Measurements from ENCODE around the gene ARF4. TPM values are rescaled to one million over a fixed set of nuclear protein-coding genes. Genes with fewer than 3 reads are reported as not detected.

The ARF4 gene
- total and polyA plus RNA-seq, 12 donors, result 67.2 to 443 (median 163) TPM

GRCh38 chr3:57572096-57572495, 25.0 kb downstream of the ARF4 start:
- TF ChIP-seq CTCF (IDR thresholded peaks at IDR 0.05) (no peak), POLR2A (IDR thresholded peaks at IDR 0.05) (no peak)
- H3K4me1 ChIP-seq (replicated peaks in 1 of 2), result peaks cover 4 to 24% of the 10 kb centered on the region in 2 donors
- H3K9me3 ChIP-seq (replicated peaks in 1 of 3), result no peaks in the 10 kb centered on the region
- H3K36me3 ChIP-seq (replicated peaks in 1 of 2), result peaks cover 0 to 55% of the 10 kb centered on the region in 2 donors
- intact Hi-C loops (cut with DNase I), result no loop called here
- H3K27ac ChIP-seq, result no peak overlapping the region
- H3K27me3 ChIP-seq, result no peaks in the 10 kb centered on the region
- no peak overlapping the region for H3K4me3 ChIP-seq
- 67 to 79% (median 77%) methylated on average over 3 of the region's 3 CpGs for WGBS, 4 donors
- no peak for DNase-seq

- no peaks in the 10 kb centered on the region for H3K27me3 ChIP-seq
- WGBS, 4 donors, result 98 to 100% (median 100%) methylated on average over 2 of the region's 2 CpGs
- H3K36me3 ChIP-seq (replicated peaks in 1 of 2), result peaks cover 0 to 59% of the 10 kb centered on the region in 2 donors
- no peak overlapping the region for H3K27ac ChIP-seq
- H3K4me1 ChIP-seq (replicated peaks in 1 of 2), result peaks cover 4 to 11% of the 10 kb centered on the region in 2 donors
- DNase-seq, result no peak
- no peak for TF ChIP-seq CTCF (IDR thresholded peaks at IDR 0.05)
- TF ChIP-seq POLR2A (IDR thresholded peaks at IDR 0.05), result no peak
- intact Hi-C loops (cut with DNase I), result no loop called here
- H3K9me3 ChIP-seq (replicated peaks in 1 of 3), result no peaks in the 10 kb centered on the region
- H3K4me3 ChIP-seq, result no peak overlapping the region
Measured at GRCh38 chr3:57570878-57571277, 26.3 kb downstream of the ARF4 start.

GRCh38 chr3:57569859-57570450, 27.2 kb downstream of the ARF4 start:
- no peaks in the 10 kb centered on the region for H3K9me3 ChIP-seq (replicated peaks in 1 of 3)
- peaks cover 0 to 5% of the 10 kb centered on the region in 2 donors for H3K4me1 ChIP-seq (replicated peaks in 1 of 2)
- peaks cover 0 to 55% of the 10 kb centered on the region in 2 donors for H3K36me3 ChIP-seq (replicated peaks in 1 of 2)
- TF ChIP-seq POLR2A (IDR thresholded peaks at IDR 0.05) (no peak), CTCF (IDR thresholded peaks at IDR 0.05) (no peak)
- WGBS, 4 donors, result 81 to 96% (median 92%) methylated on average over 5 to 6 of the region's 6 CpGs
- no peak for DNase-seq
- no peak overlapping the region for H3K4me3 ChIP-seq
- no peaks in the 10 kb centered on the region for H3K27me3 ChIP-seq
- no peak overlapping the region for H3K27ac ChIP-seq
- intact Hi-C loops (cut with DNase I), result no loop called here

- Histone ChIP-seq H3K27me3 (no peaks in the 10 kb centered on the region), H3K9me3 (replicated peaks in 1 of 3) (no peaks in the 10 kb centered on the region), H3K27ac (no peak overlapping the region), H3K4me1 (replicated peaks in 1 of 2) (peaks cover 14 to 48% of the 10 kb centered on the region in 2 donors), H3K4me3 (no peak overlapping the region), H3K36me3 (replicated peaks in 1 of 2) (peaks cover 0 to 26% of the 10 kb centered on the region in 2 donors)
- no peak for DNase-seq
- intact Hi-C loops (cut with DNase I), result loop anchor here (5.0 kb wide), 2 partner anchors 33 to 38 kb away; partner anchors contain the start of gene ARF4 (in 1 of the 2)
- no peak for TF ChIP-seq POLR2A (IDR thresholded peaks at IDR 0.05)
- TF ChIP-seq CTCF (IDR thresholded peaks at IDR 0.05), result no peak
- 92 to 100% (median 97%) methylated on average over 1 of the region's 1 CpG for WGBS, 4 donors
Measured at GRCh38 chr3:57559526-57559925, 37.6 kb downstream of the ARF4 start.

All from adrenal gland (tissue), 12 donors.